HT1080 (cell line): ENCODE data around the gene SETD1A. TPM values are rescaled to one million over a fixed set of nuclear protein-coding genes. Genes with fewer than 3 reads are reported as not detected.
"Not testable (repeated sequence)": the region's sequence is repeated elsewhere in the genome, so short reads cannot be mapped to it uniquely, and the experiment has no call there.

Source experiments
- DNase-seq: peaks from one replicate; pipeline ENCODE4 v3.0.0-alpha.2; 2015; ENCODE audit warnings: low read depth
- total RNA-seq: library from RNA; depleted of rRNA; stranded (reverse); fragments of >200 nt; shearing (Covaris generic); gene quantifications from 2 replicates; pipeline ENCODE4 v1.2.3, GENCODE V29; 2014

Gene SETD1A
- total RNA-seq, 1 experiment from 2014 or later: 5.3 TPM

DNA sequence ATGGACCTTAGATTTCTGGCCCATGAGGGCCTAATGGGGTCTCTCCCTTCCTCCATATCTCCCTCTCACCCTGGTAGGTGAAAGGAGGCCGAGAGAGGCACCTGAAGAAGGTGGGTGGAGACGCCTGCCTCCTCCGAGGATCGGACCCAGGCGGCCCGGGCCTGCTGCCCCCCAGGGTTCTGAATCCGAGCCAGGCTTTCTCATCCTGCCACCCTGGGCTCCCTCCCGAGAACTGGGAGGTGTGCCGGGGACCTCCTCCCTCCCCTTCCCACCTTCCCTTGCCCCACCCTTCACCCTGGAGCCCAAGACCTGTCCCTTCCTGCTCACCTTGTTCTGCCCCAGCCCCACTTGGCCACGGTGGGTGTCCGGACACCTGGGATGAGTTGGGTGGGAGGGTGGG lies 29.2 kb upstream of the SETD1A start:
- no peak for DNase-seq

GRCh38 chr16:30929167-30929566 lies 28.4 kb upstream of the SETD1A start:
- no peak for DNase-seq

GRCh38 chr16:30930160-30930571 lies 27.4 kb upstream of the SETD1A start:
- DNase-seq: no peak

DNA sequence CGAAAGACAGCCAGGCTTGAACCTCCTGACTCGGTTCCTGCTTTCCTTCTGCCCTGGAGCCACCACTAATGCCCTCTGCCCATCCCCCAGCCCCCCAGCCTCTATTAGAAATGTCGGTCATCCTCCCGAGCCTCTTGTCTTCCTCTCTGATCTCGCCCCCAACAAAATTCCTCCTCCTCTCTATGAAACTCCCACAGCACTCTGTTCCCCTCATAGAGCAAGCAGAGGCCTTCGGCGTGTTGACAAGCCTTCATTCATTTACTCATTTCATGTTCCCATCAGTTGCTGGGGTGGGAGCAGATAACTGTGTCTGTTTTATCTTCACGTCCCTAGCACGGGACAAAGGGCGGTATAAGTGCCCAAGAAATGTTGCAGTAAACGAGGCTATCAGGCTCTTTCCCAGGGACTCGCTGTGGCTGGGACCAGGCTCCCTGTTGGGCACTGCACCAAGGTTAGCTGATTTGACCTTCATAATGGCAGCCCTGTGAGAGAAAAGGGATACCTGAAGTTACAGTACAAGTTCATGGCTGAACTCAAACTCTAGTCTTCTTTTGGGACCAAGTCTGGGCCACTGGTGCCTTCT lies 26.4 kb upstream of the SETD1A start:
- no peak for DNase-seq

DNA sequence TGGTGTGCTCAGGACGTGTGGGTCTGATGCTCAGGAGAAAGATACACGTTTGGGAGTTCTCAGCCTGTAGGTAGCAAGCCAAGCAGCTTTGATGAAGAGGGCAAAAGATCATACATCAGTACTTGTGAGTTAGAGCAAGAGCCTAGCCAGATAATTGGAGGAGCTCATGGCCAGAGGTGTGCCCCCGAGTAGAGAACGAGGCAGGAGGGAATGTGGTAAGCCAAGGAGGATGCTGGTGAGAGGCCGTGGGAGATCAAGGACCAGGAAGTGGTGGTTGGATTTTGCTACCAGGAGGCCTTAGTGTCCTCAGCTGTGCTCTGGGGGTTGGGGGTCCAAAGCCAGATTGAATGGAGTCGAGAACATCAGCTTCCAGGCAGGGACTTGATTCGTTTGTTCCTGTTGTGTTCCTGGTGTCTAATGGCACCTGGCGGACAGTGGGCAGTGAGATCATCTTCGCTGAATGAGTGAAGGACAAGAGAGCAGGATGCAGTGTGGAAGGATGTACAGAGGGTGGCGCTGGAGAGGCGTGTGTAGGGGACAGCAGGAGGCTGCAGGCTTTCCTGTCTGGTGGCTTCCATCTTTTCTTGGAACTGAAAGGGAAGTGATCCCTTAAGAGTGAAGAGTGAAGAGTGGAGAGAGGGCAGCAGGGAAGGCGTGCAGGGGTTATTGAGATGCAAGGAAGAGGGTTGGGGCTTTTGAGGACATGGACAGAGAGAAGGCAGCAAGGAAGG lies 22.6 kb upstream of the SETD1A start:
- peak; percentile 59 for DNase-seq

GRCh38 chr16:30937692-30938091 lies 19.9 kb upstream of the SETD1A start:
- no peak for DNase-seq

DNA sequence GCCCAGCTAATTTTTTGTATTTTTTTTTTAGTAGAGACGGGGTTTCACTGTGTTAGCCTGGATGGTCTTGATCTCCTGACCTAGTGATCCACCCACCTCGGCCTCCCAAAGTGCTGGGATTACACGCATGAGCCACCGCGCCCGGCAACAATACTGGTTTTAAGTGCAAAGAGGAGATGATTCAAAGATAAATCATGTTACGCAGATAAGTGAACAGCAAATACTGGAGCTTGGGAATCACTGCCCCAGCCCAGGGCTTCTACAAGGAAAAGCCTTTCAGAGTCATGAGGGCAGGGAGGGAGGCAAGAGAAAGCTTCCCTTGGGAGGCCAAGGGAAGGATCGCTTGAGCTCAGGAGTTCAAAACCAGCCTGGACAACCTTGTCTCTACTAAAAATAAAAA lies 18.0 kb upstream of the SETD1A start:
- DNase-seq: not testable (repeated sequence)

- peak; percentile 81 for DNase-seq
Measured at GRCh38 chr16:30941600-30942425, 15.7 kb upstream of the SETD1A start.

- no peak for DNase-seq
Measured at GRCh38 chr16:30942426-30942806, 15.1 kb upstream of the SETD1A start.

DNA sequence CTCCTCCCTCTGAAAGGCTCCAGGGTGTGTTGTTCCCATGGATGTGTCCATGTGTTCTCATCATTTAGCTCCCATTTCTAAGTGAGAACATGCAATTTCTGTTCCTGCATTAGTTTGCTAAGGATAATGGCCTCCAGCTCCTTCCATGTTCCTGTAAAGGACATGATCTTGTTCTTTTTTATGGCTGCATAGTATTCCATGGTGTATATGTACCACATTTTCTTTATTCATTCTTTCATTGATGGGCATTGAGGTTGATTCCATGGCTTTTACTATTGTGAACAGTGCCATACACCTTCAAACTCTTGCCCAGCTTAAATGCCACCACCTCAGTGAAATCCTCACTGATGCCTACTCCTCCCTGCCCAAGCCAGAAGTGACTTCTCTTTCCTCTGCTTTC lies 13.2 kb upstream of the SETD1A start:
- DNase-seq: no peak

DNA sequence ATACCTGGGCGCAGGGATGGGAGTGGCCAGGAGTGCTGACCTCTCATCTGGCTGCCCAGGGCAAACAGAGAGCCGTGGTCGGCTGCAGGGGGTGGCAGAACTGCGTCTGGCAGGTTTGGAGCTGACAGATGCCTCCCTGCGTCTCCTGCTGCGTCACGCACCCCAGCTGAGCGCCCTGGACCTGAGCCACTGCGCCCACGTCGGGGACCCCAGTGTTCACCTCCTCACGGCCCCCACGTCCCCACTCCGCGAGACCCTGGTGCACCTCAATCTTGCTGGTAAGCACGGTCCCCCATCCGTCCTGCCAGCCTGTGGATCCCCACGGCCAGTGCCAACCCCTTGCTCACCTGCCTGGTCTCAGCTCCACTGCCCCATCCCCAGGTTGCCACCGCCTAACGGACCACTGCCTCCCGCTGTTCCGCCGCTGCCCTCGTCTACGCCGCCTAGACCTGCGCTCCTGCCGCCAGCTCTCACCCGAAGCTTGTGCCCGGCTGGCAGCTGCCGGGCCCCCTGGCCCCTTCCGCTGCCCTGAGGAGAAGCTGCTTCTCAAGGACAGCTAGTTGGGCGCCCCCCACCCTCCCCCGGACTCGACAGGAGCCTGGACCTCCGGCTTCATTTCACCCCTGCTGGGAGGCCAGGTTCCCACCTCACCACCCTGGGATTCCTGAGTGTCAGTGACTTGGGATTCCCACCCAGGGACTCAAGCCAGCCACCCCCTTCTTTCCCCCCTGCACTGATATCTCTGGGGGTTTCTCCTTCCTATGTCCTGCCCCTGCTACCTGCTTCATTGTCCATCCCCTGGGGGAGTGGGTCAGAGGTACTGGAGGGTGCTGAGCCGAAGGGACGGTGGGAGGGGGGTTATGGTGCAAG lies 10.6 kb upstream of the SETD1A start:
- no peak for DNase-seq

DNA sequence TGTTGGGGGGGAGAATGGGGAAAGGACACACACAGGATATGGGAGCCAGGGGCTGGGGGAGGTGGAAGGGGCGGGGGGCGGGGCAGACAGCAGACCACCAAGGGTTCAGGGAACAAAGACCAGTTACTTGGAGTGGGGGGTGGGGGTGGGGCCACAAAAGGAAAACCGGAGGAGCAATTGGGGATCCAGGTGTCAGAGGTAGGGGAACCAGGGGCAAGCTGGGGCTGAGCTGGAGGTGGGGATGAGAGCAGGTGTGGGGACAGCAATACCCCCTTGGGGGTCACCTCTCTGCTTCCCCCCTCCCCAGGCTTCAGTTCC lies 10.1 kb upstream of the SETD1A start:
- no peak for DNase-seq

DNA sequence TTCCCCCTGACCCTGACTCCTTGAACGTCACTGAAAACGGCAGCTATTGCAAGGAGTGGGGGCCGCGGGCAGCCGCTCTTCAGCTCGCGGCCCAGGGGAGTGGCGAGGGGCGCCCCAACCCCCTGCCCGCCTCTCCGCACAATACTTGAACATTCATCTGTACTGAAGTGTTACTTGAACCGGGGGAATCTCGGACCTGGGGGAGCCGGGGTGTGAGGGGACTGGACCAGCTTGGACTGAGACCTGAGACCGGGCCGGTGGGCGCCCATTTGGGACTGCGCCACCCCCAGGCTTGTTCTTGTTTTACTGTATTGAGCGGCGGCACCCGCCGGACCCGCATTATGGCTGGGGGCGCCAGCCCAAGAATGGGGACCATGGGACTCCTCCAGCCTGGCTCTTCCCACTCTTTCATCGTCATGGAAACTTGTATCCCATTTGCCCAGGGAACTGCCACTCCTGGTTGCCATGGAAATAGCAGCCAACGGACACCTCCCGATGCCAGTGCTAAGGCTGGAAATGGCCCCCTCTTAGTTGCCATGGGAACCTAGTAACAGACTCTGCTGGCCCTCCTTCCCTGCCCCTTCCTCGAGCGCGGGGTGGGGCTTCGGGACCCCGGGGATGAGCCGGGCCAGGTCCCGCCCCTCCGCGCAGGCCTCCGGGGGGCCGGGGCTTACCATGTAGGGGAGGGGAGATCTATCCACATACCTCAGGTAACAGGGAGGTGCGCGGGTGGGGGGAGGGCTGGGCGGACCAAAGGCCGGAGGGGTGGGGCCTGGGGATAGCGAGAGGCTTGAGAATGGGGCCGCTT lies 9.5 kb upstream of the SETD1A start:
- peak; percentile 92 for DNase-seq

DNA sequence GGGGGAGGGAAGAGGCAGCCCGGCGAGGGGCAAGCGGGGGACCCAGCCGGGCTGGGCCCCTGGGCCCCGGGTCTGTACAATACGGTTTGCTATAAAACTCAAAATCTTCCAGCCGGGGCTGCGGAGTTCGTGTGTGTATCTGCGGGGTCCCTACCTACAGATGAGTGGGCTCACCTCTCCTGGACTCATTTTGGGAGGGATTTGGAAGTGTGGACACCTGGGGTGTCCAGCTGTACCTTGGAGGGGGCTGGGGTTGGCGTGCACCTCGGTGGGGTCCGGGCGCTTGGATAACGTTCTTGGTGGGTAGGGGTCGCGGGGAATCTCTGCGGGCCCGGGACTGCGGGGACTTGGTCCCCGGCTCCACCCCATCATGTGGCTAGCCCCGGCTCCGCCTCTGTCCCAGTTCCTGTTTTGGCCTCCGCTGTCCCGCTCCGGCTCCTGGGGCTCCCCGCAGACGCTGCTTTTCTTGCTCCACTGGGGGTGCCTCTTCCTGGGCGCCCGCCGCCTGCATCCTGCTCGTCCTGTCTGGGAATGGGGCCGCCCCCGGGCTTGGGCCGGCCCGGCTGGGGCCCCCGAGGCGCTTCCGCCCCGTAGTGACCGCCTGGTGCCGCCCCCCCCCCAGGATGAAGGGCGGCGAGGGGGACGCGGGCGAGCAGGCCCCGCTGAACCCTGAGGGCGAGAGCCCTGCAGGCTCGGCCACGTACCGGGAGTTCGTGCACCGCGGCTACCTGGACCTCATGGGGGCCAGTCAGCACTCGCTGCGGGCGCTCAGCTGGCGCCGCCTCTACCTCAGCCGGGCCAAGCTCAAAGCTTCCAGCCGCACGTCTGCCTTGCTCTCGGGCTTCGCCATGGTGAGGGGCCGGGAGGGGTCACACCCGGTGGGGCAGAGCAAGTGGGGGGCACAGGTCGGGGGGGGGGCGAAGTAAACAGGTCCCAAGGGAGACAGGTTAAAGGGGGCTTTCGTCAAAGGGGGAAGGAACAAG lies 8.6 kb upstream of the SETD1A start, which contains the start of gene ORAI3:
Gene ORAI3 (plus strand): TSS at position 402 of the 983 bp plus-strand sequence. CDS start 222 bp downstream, at position 624.
- DNase-seq: peak; percentile 55

DNA sequence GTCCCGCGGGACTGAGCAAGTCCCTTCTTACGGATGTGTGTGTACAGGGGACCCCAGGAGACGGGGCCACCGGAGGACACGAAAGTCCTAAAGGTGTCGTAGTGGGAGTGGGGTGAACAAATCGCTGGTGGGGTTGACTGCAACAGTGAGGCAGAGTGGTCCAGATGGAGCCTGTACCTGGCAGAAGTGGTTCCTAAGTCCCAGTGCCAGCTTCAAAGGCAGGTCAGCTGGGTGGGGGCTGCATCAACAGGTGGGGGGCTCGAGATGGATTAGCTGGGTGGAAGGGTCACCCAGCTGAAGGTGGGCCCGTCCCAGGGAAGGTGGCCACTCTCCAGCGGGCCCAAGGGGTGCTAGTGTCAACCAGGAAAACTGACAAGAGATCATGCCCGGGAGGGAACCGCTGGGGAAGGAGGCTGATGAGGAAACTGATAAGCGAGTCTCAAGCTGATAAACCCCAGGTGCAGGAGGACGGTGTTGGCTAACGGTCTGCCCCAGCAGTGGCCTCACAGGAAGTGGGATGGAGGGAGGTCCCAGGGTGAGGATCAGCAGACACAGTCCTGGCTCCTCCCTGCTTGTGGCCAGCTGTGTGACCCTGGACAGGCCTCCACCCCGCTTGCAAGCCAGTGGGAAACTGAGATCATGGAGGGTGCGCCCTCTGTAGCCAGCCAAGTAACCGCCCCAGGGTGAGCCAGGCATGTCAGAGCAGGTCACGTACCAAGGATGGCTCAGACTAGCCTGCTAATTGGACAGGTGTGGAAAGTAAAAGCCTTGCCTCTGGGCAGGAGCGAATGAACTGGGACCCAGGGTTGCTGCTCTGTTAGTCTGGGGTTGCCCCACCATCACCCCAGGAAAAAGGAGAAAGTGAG lies 7.7 kb upstream of the SETD1A start:
- DNase-seq: peak; percentile 71

- no peak for DNase-seq
Measured at GRCh38 chr16:30950516-30951065, 7.0 kb upstream of the SETD1A start.

DNA sequence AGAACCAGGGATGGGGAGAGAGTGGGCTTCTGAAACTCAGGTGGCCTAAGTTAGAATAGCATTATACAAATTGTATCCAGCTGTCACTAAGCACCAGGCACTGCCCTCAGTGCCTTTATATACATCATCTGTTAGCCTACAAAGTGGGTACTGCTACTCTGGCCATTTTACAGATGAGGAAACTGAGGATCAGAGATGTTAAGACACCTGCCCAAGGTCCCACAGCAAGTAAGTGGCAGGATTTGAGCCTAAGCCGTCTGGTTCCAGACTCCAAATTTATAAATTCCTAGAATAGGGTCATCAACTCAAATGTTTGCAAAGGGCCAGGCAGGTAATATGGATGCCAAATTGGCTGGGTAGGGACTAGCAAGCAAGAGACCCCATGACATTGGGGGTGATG lies 6.4 kb upstream of the SETD1A start:
- no peak for DNase-seq

GRCh38 chr16:30951750-30952149 lies 5.8 kb upstream of the SETD1A start:
- no peak for DNase-seq
